Spleen (tissue), 7 donors: Measurements from ENCODE around the gene ZBTB7A.
A peak's percentile ranks its signal among the peaks of the same experiment; 100 is the strongest.

Experiments used
- POLR2A ChIP-seq, 3 donors: fragments of 450-650 bp; IDR thresholded peaks; one replicate each; pipeline ENCODE4 v1.5.1; 2017; ENCODE audit warnings: antibody characterized with exemption in 3 of 3, mild to moderate bottlenecking in 1 of 3
- POLR2AphosphoS5 ChIP-seq, 3 donors: sonication (generic); formaldehyde crosslinking; IDR thresholded peaks; one replicate each; pipeline ENCODE4 v1.5.1; 2017; ENCODE audit warnings: antibody characterized with exemption in 3 of 3
- TF ChIP-seq, protein P1 (sequence below), 11 experiments: fragments of 200-600 bp in 7 of 11; fragments of 450-650 bp in 4 of 11; sonication (generic) in 4 of 11; IDR thresholded peaks in 8 of 11; conservative IDR thresholded peaks in 3 of 11; 1 replicate in 7 of 11; 2 replicates in 4 of 11; pipeline versions ENCODE4 v1.4.0 to v1.8.0; 2016 to 2021; ENCODE audit warnings: antibody characterized with exemption in 11 of 11, inconsistent platforms in 4 of 11, mild to moderate bottlenecking in 1 of 11
- donor health status: DM: no; HTN: no; CAD: no; lungs with moderate emphysema.
- donor health status: DM: no; HTN: no; CAD: no.
- donor health status: DM: no; HTN: no; CAD: no.

DNA sequence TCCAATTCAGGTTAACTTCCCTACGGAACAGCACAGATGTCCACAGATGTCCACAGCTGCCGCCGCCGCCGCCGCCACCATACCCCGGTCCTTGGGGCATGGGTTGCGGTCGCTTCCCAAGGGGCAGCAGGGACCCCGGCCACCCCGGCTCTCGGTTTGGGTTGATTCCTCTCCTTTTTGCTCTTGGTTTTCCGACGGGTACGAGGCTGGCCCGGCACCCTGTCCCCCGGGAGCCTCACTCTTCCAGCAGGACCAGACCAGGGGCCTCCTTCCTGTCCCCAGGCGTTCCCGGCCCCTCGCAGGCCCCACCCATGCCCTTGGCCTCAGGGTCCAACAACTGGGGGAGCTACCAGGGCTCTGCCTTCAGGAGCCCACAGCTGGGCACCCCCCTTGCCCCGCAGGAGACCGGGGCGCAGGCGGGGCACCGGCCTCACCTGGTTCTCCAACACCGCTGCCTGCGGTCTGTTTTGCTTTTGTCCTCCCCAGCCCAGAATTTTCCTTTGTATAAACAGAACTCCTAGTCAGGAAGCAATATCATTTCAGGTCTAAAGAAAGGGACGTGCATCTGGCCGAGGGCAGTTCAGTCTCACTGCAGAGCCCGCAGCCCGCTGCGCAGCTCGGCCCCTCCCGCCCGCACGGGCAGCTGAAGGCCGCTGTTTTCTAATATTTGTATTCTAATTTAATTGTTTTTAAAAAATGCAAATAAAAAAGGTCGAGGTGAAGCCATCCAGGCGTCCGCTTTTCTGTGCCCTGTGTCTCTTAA lies 27.9 kb downstream of the ZBTB7A start:
- TF ChIP-seq, protein P1, sequence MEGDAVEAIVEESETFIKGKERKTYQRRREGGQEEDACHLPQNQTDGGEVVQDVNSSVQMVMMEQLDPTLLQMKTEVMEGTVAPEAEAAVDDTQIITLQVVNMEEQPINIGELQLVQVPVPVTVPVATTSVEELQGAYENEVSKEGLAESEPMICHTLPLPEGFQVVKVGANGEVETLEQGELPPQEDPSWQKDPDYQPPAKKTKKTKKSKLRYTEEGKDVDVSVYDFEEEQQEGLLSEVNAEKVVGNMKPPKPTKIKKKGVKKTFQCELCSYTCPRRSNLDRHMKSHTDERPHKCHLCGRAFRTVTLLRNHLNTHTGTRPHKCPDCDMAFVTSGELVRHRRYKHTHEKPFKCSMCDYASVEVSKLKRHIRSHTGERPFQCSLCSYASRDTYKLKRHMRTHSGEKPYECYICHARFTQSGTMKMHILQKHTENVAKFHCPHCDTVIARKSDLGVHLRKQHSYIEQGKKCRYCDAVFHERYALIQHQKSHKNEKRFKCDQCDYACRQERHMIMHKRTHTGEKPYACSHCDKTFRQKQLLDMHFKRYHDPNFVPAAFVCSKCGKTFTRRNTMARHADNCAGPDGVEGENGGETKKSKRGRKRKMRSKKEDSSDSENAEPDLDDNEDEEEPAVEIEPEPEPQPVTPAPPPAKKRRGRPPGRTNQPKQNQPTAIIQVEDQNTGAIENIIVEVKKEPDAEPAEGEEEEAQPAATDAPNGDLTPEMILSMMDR (IDR thresholded peaks at IDR 0.05 in 8 of 11, conservative IDR thresholded peaks at IDR 0.05 in 3 of 11), result no peak
- TF ChIP-seq POLR2AphosphoS5 (IDR thresholded peaks at IDR 0.05), result peak; percentile 21 to 75 (median 50)
- no peak for TF ChIP-seq POLR2A (IDR thresholded peaks at IDR 0.05)
